GM12878 (cell line): ENCODE data around the gene ATG3. TPM values are rescaled to one million over a fixed set of nuclear protein-coding genes. Genes with fewer than 3 reads are reported as not detected.

Source experiments
- BCL3 ChIP-seq: IDR thresholded peaks from 2 replicates; pipeline ENCODE4 v1.6.1; 2011; ENCODE audit warnings: borderline replicate concordance, low read depth, mild to moderate bottlenecking, moderate library complexity, low read length; ENCODE audit not compliant: insufficient read depth, poor library complexity, severe bottlenecking
- CTCF ChIP-seq, 3 experiments: IDR thresholded peaks in 2 of 3; conservative IDR thresholded peaks in 1 of 3; 2 replicates each; pipeline ENCODE4 v1.5.1; 2011; ENCODE audit warnings: low read depth in 3 of 3, low read length in 3 of 3, mild to moderate bottlenecking in 3 of 3, control low read depth in 2 of 3, moderate library complexity in 2 of 3, inconsistent platforms in 1 of 3, mixed read lengths in 1 of 3; ENCODE audit not compliant: control insufficient read depth in 2 of 3, insufficient read depth in 1 of 3; ENCODE audit errors: extremely low read depth in 1 of 3
- EED ChIP-seq: sonication (generic); IDR thresholded peaks from 2 replicates; pipeline ENCODE4 v1.6.1; 2016; ENCODE audit warnings: antibody characterized with exemption, low read depth
- IKZF1 ChIP-seq: fragments of 450-650 bp; conservative IDR thresholded peaks from 2 replicates; pipeline ENCODE4 v1.6.1; 2017; ENCODE audit warnings: antibody characterized with exemption, mild to moderate bottlenecking
- RBBP5 ChIP-seq: fragments of 200-600 bp; sonication (generic); conservative IDR thresholded peaks from 2 replicates; pipeline ENCODE4 v1.6.1; 2016
- SPI1 ChIP-seq: IDR thresholded peaks from 2 replicates; pipeline ENCODE4 v1.6.1; 2011; ENCODE audit warnings: low read depth, mild to moderate bottlenecking, low read length, moderate library complexity, borderline replicate concordance; ENCODE audit not compliant: insufficient read depth
- ZNF687 ChIP-seq: fragments of 450-650 bp; IDR thresholded peaks from 2 replicates; pipeline ENCODE4 v1.6.1; 2017; ENCODE audit warnings: mild to moderate bottlenecking, moderate library complexity
- ZSCAN29 ChIP-seq: fragments of 450-650 bp; IDR thresholded peaks from 2 replicates; pipeline ENCODE4 v1.6.1; 2017; ENCODE audit warnings: mild to moderate bottlenecking, moderate library complexity
- polyA plus RNA-seq, 11 experiments: library from polyadenylated mRNA; depleted of rRNA in 4 of 11; unstranded in 6 of 11; stranded (reverse) in 5 of 11; fragments of >200 nt; fragmentation: Nextera tagmentation in 4 of 11; fragmentation: Illumina TruSeq in 1 of 11; extraction: Ambion mirVana in 4 of 11; extraction: Trizol in 1 of 11; gene quantifications; 1 replicate in 1 of 11; 2 replicates in 10 of 11; pipeline versions ENCODE4 v1.2.1 to v1.2.3, GENCODE V29; 2011 to 2016; ENCODE audit warnings: inconsistent platforms in 2 of 11, missing spikeins in 2 of 11, low read depth in 1 of 11
- total RNA-seq, 4 experiments: library from RNA; depleted of rRNA in 3 of 4; stranded (reverse); fragments of >200 nt in 3 of 4; fragmentation: Illumina TruSeq in 1 of 4; extraction: Trizol in 1 of 4; gene quantifications; 2 replicates each; pipeline versions ENCODE4 v1.2.1 to v1.2.3, GENCODE V29; 2013 to 2021

ATG3 gene
- total and polyA plus RNA-seq, 10 of the 15 experiments (the other 5 are each of a cell fraction or from before 2014, with no cell fraction given), result 49.8 to 97.0 (median 63.6) TPM

- TF ChIP-seq ZNF687 (no peak), ZSCAN29 (no peak), RBBP5 (no peak), BCL3 (no peak), IKZF1 (no peak), EED (no peak), SPI1 (no peak), CTCF (IDR thresholded peaks at IDR 0.05 in 2 of 3, conservative IDR thresholded peaks at IDR 0.05 in 1 of 3; ENCODE audit: control insufficient read depth in 2 of 3, extremely low read depth in 1 of 3, insufficient read depth in 1 of 3, low read depth in 3 of 3, low read length in 3 of 3) (no peak)
These were observed 25.6 kb upstream of the ATG3 start (continued) for GRCh38 chr3:112587336-112587735.
